Fibroblast of lung (primary cell): ENCODE measurements around the gene SLC41A1. TPM values are rescaled to one million over a fixed set of nuclear protein-coding genes. Genes with fewer than 3 reads are reported as not detected.
"Not testable (repeated sequence)": the region's sequence is repeated elsewhere in the genome, so short reads cannot be mapped to it uniquely, and the experiment has no call there.

ENCODE experiments used
- DNase-seq, 2 donors: peaks; one replicate each; pipeline versions ENCODE4 v3.0.0 to v3.0.0-alpha.2; 2010; ENCODE audit warnings: low read depth in 2 of 2
- H2AFZ ChIP-seq: 2 replicates; pipeline ENCODE4 v1.5.1; 2012; ENCODE audit warnings: low read length, control low read depth, inconsistent platforms
- H3K27ac ChIP-seq: 2 replicates; pipeline ENCODE4 v1.5.1; 2011; ENCODE audit warnings: low read length, control low read depth; ENCODE audit not compliant: insufficient read depth
- H3K27me3 ChIP-seq: 2 replicates; pipeline ENCODE4 v1.5.1; 2011; ENCODE audit warnings: mild to moderate bottlenecking, low read length; ENCODE audit not compliant: control insufficient read depth, insufficient read depth
- H3K36me3 ChIP-seq: 2 replicates; pipeline ENCODE4 v1.5.1; 2011; ENCODE audit warnings: low read length; ENCODE audit not compliant: control insufficient read depth, insufficient read depth
- H3K4me1 ChIP-seq: 2 replicates; pipeline ENCODE4 v1.5.1; 2011; ENCODE audit warnings: low read length; ENCODE audit not compliant: control insufficient read depth, insufficient read depth; ENCODE audit errors: extremely low read depth
- H3K4me2 ChIP-seq: 2 replicates; pipeline ENCODE4 v1.5.1; 2011; ENCODE audit warnings: low read length, control low read depth; ENCODE audit not compliant: insufficient read depth; ENCODE audit errors: extremely low read depth
- H3K4me3 ChIP-seq, 4 experiments: fragments of 200-600 bp in 1 of 4; sonication (generic) in 1 of 4; replicated peaks in 1 of 4; 2 replicates each; pipeline ENCODE4 v1.5.1; 2011 to 2016; ENCODE audit warnings: low read length in 4 of 4, low read depth in 3 of 4, mild to moderate bottlenecking in 3 of 4, control low read depth in 2 of 4, inconsistent platforms in 1 of 4, mixed read lengths in 1 of 4; ENCODE audit not compliant: insufficient read depth in 1 of 4; ENCODE audit errors: control extremely low read depth in 1 of 4
- H3K79me2 ChIP-seq: 2 replicates; pipeline ENCODE4 v1.5.1; 2012; ENCODE audit warnings: mild to moderate bottlenecking, low read length, inconsistent platforms; ENCODE audit not compliant: control insufficient read depth, insufficient read depth
- H3K9ac ChIP-seq: 2 replicates; pipeline ENCODE4 v1.5.1; 2011; ENCODE audit warnings: mild to moderate bottlenecking, low read length, control low read depth; ENCODE audit not compliant: insufficient read depth
- H3K9me3 ChIP-seq: 2 replicates; pipeline ENCODE4 v1.5.1; 2012; ENCODE audit warnings: low read depth, low read length; ENCODE audit not compliant: control insufficient read depth, insufficient read depth
- H4K20me1 ChIP-seq: 2 replicates; pipeline ENCODE4 v1.5.1; 2011; ENCODE audit warnings: low read length; ENCODE audit not compliant: control insufficient read depth, insufficient read depth; ENCODE audit errors: extremely low read depth
- CTCF ChIP-seq, 2 donors: IDR thresholded peaks in 1 of 2; conservative IDR thresholded peaks in 1 of 2; 1 replicate in 1 of 2; 2 replicates in 1 of 2; pipeline ENCODE4 v1.5.1; 2011 to 2012; ENCODE audit warnings: low read length in 2 of 2, control low read depth in 1 of 2, inconsistent platforms in 1 of 2, low read depth in 1 of 2, mild to moderate bottlenecking in 1 of 2
- EZH2 ChIP-seq: IDR thresholded peaks from 2 replicates; pipeline ENCODE4 v1.5.1; 2012; ENCODE audit warnings: low read length, control low read depth, mild to moderate bottlenecking; ENCODE audit errors: missing control alignments
- polyA plus RNA-seq, 2 donors: library from polyadenylated mRNA; depleted of rRNA in 1 of 2; stranded (reverse) in 1 of 2; unstranded in 1 of 2; fragments of >200 nt; gene quantifications; 2 replicates each; pipeline ENCODE4 v1.2.1, GENCODE V29; 2011 to 2012; ENCODE audit warnings: missing spikeins in 1 of 2
- total RNA-seq: library from RNA; depleted of rRNA; stranded (reverse); fragments of >200 nt; gene quantifications from 2 replicates; pipeline ENCODE4 v1.2.1, GENCODE V29; 2014

SLC41A1 gene
- total and polyA plus RNA-seq, 2 donors (not counting 1 experiment from before 2014, with no cell fraction given), result 24.6 to 28.9 TPM

DNA sequence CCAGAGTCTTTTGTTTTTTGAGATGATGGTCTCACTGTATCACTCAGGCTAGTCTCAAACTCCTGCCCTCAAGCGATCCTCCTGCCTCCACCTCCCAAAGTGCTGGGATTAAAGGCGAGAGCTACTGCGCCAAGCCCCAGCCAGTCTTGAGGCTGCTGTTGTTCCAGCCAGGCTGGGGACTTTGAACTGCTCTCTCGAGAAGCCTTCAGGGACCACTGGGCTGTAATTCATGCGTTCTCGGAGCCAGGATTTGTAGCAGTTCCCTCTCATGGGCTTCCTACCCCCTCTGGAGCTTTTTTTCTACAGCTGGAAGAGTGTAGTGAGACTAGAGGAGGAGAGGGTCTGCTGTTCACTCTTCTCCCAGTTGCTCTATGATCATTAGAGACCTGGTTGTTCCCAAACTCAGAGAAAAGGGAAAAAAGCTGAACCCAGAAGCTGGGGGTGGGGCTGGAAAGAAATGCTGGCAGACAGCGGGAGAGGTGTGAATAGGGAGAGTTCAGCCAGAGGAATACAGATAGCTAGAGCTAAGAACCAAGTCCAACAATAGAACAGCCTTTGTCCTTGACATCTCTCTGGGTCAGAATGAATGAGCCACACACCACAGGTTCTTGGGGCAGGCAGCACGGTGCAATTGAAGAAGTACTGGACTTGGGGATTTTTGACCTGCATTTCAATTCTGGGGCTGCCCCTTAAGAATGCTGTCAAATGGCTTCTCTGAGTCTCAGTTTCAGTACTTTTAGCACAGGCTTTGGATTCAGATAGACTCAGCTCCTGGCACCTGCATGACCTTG, 13.2 kb upstream of the SLC41A1 start:
- Histone ChIP-seq H3K4me1 (no peaks in the 10 kb centered on the region), H3K27me3 (peaks cover 12% of the 10 kb centered on the region)

GRCh38 chr1:205824180-205824579, 11.2 kb upstream of the SLC41A1 start:
- Histone ChIP-seq H3K4me1 (no peaks in the 10 kb centered on the region), H2AFZ (no peak overlapping the region), H3K36me3 (no peaks in the 10 kb centered on the region), H3K9me3 (no peaks in the 10 kb centered on the region), H3K27ac (no peak overlapping the region), H3K4me2 (no peak overlapping the region), H3K27me3 (peaks cover 12% of the 10 kb centered on the region), H3K4me3 (no peak overlapping the region), H3K9ac (no peak overlapping the region), H3K79me2 (no peaks in the 10 kb centered on the region), H4K20me1 (no peaks in the 10 kb centered on the region)
- DNase-seq, result peak in 1 of 2 donors; percentile 4
- TF ChIP-seq EZH2 (no peak), CTCF (conservative IDR thresholded peaks at IDR 0.05 in 1 of 2, IDR thresholded peaks at IDR 0.05 in 1 of 2; ENCODE audit: low read depth in 1 of 2, low read length in 2 of 2) (no peak)

More for the DNA sequence above, 13.2 kb upstream of the SLC41A1 start:
- H3K9me3 ChIP-seq, result no peaks in the 10 kb centered on the region
- TF ChIP-seq CTCF (conservative IDR thresholded peaks at IDR 0.05 in 1 of 2, IDR thresholded peaks at IDR 0.05 in 1 of 2; ENCODE audit: low read depth in 1 of 2, low read length in 2 of 2), result no peak
- no peak for TF ChIP-seq EZH2
- no peaks in the 10 kb centered on the region for H4K20me1 ChIP-seq
- H2AFZ ChIP-seq, result no peak overlapping the region
- H3K9ac ChIP-seq, result no peak overlapping the region
- H3K4me3 ChIP-seq, result no peak overlapping the region
- H3K4me2 ChIP-seq, result no peak overlapping the region
- H3K27ac ChIP-seq, result no peak overlapping the region
- no peak for DNase-seq
- H3K36me3 ChIP-seq, result no peaks in the 10 kb centered on the region
- H3K79me2 ChIP-seq, result no peaks in the 10 kb centered on the region

DNA sequence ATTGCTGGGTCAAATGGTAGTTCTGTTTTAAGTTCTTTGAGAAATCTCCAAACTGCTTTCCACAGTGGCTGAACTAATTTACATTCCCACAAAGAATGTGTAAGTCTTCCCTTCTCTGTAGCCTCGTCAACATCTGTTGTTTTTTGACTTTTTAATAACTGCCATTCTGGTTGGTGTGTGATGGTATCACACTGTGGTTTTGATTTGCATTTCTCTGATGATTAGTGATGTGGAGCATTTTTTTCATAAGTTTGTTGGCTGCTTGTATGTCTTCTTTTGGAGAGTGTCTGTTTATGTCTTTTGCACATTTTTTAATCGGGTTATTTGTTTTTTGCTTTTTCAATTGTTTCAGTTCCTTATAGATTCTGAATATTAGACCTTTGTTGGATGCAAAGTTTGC, 10.3 kb upstream of the SLC41A1 start:
- H3K79me2 ChIP-seq, H3K9me3 ChIP-seq, H3K4me1 ChIP-seq, H4K20me1 ChIP-seq, DNase-seq, H3K4me3 ChIP-seq, H3K27ac ChIP-seq, H3K4me2 ChIP-seq, H3K9ac ChIP-seq, H3K36me3 ChIP-seq, H2AFZ ChIP-seq: not testable (repeated sequence)
- peaks cover 12% of the 10 kb centered on the region for H3K27me3 ChIP-seq
